SW 1271 (cell line): ENCODE measurements around the gene HCN3.
A peak's percentile ranks its signal among the peaks of the same experiment; 100 is the strongest.
"Not testable (repeated sequence)": the region's sequence is repeated elsewhere in the genome, so short reads cannot be mapped to it uniquely, and the experiment has no call there.

Source experiments
- DNase-seq, 2 experiments: peaks; one replicate each; lab custom pipeline; 2025; lab: John Stamatoyannopoulos, UW

The HCN3 gene

DNA sequence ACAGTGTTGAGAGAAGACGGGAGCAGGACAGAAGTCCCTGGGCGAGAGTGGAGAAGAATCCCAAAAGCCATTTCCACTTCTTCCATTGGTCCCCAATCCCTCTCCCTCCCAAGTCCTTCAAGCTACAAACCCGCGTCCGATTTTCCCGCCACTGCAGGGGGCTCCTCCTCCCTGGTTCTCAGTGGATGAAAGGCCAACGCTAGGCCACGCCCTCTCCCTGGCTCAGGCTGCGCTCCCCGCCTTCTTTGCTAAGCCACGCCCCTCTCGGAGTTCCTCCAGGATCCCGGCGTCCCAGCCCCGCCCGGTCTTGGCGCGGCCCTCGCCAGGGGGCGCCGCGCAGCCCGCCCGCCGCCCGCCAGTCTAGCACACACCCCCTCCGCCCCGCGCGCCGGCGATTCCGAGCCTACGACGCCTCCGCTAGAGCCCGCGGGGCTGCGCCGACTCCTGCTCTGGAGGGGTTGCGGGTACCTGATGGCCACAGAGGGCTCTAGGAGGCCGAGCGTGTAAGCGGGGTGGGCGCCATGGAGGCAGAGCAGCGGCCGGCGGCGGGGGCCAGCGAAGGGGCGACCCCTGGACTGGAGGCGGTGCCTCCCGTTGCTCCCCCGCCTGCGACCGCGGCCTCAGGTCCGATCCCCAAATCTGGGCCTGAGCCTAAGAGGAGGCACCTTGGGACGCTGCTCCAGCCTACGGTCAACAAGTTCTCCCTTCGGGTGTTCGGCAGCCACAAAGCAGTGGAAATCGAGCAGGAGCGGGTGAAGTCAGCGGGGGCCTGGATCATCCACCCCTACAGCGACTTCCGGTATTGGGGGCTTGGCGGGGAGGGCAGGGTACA is at the start of gene HCN3:
TSS of gene HCN3 (plus strand) at position 394 of the 832 bp plus-strand sequence. CDS start at position 522, 128 bp downstream.
- DNase-seq: peak; percentile 59 to 85

DNA sequence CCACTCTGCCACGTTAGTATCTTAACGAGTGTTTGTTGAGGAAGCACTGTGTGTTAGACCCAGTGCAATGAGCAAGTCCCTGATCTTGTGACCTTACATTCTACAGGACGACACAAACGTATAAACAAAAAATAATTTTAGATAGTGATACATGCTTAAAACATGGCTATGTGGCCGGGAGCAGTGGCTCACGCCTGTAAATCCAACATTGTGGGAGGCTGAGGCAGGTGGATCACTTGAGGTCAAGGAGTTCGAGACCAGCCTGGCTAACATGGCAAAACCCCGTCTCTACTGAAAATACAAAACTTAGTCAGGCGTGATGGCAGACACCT is 49.2 kb upstream of the HCN3 start:
- no peak for DNase-seq

DNA sequence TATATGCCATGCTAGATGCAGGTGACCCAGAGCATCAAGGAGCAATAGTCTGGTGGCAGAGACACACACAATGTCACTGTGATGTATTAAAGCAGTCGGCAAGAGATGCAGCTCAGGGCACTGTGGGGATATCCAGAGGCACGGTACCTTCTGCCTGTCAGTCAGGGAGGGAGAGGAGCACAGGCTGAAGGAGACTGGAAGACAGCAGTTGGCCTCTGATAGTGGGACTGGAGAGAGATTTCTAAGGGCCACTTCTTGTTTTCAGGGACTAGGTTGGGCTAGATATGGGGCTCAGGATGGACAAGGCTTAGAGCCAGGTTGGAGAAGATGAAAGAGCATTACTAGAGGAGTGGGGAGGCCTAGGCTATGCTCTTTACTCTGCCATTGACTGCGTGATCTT is 46.0 kb upstream of the HCN3 start:
- DNase-seq: not testable (repeated sequence)

DNA sequence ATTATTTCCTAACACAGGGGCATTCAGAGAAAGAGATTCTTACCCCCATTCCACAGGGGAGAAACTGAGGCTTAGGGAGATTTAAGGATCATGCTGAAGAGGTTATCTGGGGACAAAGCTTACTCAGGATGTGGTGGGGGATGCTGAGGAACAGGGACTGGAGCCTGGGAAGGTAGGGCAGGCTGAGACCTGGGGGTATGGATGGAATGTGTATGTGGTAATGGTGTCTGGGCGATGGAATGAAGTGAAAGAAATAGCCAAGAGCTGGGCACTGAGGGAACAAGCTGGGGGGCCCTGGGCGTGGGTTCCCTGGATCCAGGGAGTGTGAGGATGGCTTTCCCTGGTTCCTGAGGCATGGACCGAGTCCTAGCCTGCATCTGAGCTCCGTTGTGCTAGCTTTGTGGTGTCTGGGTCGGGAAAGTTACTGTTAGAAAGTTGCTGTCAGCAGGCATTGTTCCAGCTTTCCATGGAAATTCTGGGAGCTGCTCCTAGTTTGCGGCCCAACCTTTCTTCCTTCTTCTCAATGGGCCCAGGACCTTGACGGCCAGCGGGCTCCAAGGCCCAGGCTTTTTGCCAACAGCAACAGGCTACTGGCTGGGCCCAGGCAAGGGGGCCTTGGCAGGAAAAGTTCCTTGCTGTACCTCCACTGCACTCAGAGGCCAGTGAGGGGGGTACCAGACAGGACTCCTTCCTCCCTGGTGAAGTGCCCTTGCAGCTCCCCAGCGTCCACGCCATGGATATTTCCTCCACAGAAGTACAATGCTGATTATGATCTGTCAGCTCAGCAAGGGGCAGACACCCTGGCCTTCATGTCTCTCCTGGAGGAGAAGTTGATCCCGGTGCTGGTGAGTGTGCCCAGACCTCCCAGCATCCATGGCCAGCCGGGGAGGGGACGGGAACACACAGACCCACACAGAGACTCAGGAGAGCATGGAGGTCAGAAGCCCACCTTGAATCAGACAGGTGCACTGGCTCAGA is 45.0 kb upstream of the HCN3 start:
- not testable (repeated sequence) for DNase-seq

DNA sequence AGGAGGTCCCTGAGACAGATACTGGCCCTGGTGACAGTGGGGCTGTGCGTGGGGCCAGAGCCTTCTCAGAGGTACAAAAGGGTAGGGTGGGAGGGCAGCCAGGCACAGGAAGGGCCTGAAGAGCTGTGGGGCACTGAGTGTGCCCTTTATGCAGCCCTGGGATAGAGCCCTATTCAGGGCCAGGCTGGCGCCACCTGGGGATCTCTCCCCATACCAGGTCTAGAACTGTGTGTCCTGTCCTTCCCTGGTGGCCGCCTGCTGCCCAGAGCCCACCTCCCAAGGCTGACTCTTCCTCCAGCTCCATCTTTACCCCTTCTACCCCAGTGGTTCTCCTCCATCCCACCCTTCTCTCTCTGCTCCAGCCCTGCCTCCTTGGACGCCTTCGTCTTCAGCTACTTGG is 43.8 kb upstream of the HCN3 start:
- DNase-seq: not testable (repeated sequence)

DNA sequence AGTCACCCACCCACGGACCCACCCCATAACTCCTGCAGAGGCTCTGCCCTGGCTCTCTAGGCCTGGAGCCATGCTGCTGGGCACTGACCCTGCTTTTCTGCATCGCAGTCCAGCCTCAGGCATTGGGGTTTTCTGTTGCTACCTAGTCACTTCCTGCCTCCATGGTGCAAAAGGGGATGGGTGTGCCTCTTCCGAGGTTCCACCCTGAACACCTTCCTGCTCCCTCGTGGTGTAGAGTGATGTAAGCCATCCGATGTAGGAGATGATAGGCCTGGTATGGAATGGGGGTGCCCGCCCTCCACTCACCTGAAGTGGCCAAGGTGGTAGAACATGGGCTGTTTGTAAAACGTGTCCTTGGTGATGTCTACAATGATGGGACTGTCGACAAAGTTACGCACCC is 41.9 kb upstream of the HCN3 start:
- DNase-seq: not testable (repeated sequence)

DNA sequence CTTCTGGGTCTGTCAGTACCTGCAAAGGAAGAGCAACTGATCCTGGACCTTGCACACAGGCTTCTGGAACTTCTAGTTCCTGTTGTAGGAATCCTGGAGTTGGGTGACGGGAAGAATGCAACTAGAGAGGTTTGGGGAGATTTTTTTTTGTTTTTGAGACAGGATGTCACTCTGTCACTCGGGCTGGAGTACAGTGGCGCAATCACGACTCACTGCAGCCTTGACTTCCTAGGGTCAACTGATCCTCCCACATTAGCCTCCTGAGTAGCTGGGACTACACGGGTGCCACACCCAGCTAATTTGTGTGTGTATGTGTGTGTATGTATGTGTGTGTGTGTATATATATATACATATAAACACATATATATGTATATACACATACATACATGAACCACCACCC is 40.8 kb upstream of the HCN3 start:
- no peak for DNase-seq

DNA sequence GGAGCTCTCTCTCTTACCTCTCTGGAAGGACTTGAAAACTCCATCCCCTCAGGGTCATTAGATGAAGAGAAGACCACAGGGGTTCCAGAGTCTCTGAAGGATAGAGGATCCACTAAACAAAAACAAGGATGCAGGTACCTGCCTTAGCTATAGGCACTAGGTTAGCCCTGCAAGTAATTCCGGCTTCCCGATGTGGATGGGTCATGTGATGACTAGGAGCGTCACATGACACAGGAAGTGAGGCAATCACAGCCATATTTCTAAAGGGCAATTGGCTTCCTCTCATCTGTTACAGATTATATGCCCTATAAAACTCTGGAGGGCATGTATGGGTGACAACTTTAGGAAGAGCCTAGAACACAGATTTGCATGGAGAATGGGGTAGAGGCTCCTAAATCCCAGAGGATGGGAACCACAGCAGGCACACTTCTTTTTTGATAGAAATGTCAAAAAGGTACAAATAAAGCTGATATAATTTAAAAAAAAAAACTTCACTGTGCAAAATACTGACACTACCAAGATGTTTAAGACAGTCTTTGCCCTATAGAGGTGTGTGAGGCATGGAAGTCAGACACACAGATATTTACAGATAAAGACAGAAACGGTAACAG is 36.1 kb upstream of the HCN3 start:
- DNase-seq: peak; percentile 16 to 53

DNA sequence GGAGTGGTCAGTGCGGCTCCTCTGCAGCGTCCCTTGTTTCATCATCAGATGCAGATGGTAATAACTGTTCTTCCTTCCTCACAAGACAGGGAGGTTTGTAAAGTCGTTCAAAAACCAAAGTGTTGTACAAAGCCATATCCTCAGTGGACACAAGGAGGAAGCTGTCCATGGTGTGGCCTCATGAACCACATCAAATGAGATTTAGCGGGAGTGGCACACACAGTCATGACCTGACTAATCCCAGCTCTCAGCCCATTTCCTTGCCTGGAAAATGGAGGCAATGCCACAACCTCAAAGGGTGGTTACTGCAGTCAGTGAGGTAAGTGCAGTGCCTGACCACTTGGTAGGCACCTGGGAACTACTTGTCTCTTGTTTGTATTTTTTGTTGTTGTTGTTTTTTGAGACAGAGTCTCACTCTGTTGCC is 35.4 kb upstream of the HCN3 start:
- no peak for DNase-seq

DNA sequence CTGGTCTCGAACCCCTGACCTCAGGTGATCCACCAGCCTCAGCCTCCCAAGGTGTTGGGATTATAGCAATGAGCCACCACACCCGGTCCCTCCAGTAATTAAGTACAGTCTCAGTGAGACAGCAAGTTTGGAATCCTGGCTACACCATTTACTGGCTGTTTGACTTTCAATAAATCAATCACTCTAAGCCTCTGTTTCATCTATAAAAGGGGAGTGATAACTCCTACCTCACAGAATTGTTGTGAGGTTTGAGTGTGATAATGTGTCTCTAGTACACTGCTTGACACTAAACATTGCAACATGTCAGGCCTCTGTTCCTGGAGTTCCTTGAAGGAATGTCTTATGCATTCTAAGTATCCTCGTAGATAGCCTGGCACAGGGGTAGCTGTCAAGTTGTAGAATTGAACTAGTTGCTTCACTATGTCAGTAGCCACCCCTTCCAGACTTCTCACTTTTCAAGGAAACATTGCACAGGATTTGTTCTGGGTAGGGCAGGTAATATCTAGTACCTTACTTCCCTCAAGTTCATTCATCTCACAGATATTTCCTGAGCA is 34.4 kb upstream of the HCN3 start:
- no peak for DNase-seq

DNA sequence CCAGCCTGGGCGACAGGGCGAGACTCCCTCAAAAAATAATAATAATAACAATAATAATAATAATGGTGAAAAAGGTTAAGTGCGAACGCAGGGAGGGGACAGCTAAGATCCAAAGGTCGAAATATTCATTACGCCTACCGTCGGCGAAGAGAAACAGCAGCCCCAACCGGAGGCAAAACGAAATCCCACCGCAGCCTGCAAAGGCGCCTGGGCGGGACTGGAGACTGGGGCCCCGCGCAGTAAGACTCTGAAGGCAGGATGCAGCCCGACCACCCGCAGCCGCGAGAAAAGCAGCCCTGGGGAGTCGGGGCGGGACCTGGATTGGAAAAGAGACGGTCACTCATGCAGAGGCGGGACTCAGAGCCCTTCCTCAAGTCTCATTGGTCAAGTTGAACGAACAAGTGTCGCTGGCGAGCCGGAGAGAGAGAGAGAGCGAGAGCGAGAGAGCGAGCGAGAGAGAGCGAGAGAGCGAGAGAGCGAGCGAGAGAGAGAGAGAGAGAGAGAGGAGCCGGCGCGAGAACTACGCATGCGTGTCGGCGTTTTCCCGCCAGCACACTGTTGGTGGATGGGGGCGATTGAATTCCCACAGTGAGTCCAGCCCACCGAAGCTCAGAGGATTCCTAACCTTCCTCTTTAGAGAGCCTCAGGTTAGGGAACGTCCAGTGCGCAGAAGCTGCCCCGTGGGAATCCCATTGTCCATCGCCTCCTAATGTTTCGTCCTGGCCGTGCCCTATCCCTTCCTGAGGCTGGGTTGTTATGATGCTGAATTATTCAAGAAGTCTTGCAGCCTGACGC is 32.7 kb upstream of the HCN3 start:
- DNase-seq: peak; percentile 93 to 95

DNA sequence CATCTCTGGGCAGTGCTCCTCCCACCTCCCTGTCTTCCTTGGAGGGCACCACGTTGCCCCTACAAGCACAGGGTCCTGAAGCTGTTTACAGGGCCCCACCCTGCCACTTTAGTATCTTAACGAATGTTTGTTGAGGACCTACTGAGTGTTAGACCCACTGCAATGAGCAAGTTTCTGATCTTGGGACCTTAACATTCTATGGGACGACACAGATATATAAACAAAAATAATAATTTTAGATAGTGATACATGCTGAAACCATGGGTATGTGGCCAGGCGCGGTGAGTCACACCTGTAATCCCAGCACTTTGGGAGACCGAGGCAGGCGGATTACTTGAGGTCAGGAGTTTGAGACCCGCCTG is 32.1 kb upstream of the HCN3 start:
- DNase-seq: no peak

DNA sequence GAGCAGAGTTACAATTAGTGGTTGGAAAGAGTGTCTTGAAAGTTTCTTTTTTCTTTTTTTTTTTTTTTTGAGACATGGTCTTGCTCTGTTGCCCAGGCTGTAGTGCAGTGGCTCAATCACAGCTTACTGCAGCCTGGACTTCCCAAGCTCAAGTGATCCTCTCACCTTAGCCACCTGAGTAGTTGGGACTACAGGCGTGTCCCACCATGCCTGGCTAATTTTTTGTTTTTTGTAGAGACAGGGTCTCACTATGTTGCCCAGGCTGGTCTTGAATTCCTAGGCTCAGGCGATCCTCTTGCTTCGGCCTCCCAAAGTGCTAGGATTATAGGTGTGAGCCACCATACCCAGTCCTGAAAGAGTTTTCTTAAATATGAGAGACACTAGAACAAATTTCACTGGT is 30.5 kb upstream of the HCN3 start:
- not testable (repeated sequence) for DNase-seq

DNA sequence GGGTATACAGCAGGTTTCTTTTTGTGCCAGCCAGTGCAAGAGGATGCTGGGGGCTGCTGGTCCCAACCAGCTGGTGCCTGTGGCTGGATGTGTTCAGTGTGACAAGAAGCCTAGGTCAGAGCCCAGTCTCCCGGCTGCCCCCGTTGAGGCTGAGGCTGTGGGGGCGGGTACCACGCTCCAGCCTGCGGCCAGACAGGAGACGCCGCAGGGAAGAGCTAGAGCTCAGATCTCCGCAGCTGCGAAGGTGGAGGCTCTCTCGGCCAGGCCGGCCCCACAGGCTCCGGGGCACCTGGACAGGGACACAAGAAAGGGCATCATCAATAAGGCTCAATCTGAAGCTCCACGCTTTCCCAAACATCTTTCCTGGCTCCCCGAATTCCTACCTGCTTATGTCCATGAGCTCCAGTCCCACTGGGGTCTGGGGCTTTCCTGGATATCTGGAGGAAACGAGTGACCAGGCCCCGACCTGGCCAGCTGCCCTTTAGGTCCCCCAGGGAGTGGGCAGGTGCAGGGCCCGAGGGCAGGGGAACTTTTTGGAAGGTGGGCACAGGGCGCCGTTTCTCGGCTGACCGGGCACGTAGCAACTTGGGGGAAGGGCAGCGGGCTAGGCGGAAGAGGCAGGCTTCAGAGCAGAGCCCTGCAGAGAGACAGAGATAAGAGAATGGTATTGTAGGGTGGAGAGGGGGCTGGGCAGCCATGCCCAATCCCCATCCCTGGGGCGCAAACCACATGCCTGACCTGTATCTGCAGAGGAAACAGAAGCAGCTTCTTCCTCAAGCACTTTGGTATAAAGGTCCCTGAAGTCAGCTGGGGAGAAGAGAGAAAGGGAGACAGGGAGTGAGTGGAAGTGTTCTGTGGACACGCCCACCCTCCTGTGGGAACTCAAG is 29.4 kb upstream of the HCN3 start:
- no peak for DNase-seq

DNA sequence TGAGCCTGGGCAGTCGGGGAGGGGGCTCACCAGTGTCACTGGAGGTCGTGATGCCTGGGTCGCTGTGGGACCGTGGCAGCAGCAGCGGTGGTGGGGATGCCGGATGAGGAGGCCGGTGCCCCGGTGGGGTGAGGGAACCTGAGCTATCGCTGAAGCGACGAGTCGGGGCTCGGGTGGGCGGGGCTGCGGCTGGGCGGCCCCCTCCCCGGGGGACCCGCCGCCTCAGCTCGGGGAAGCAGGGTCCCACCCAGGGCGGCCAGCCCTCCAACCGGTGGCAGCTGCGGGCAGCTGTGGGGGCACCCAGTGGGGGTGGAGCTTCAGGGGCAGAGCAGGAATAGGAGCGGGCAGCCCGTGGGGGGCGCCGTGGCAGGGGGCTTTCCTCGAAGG is 27.0 kb upstream of the HCN3 start:
- DNase-seq: no peak

DNA sequence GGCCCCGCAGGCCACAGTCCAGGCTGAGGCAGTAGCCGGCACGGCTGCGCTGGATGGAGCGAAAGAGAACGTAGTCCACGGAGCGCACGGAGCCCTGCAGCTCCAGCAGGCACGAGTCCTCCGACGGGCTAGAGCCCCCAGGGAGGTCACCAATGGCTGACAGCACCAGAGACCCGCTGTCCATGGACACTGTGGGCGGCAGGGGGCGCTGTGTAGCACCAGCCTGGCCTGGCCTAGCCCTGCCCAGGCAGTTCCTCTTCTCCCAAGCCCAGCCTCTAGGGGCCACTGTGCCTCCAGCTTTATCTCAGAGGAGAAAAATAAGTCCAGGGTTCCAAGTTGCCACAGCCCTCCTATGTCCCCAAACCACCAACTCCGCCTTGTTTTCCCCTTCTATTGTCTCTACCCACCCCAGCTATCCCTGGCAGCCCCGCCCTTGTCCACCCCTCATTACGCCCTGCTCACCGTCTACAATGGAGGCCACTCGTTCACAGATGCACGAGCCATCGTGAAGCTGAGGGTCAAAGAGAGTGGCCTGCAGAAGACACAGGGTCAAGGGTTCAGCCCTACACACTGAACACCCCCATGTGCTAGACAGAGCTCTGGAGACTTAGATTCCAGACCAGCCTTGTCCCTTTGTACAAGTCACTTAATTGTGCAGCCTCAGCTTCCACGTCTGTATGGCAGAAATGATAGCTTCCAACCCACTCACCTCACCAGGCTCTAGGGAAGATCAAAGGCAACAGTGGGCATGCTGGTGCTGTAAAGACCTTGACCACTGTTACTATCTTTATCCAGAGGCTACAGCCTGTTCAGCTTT is 26.4 kb upstream of the HCN3 start:
- peak; percentile 53 to 77 for DNase-seq

DNA sequence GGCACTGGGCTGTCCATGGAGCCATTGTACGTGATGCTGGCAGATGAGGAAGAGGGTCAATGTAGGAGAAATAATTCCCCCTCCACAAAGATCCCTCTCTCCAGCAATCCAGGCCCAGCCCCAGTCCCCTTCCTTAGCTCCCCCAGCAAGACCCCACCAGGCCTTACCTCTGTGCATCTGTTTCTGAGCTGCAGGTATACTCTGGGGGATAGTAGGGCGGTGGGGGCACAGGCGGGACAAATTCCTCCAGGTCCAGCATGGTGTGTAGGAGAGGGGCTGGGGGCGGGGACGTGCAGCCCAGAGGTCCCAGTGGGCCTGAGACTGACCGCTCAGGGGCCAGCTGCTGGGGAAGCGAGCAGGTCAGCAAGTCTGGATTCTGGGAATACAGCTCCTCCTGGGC is 25.7 kb upstream of the HCN3 start:
- DNase-seq: no peak

DNA sequence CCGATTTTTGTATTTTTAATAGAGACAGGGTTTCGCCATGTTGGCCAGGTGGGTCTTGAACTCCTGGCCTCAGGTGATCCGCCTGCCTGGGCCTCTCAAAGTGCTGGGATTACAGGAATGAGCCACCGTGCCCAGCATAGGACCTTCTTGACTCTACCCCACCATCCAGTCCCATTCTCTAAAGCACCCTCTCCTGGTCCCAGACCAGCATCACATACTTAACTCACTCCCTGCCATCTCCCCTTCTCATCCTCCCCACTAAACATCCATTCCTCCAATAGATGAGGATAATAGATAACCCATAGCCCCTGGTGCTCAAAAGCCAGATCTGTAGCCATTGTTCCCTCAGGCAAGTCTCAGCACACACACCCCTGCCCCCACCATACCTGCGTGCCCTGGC is 24.1 kb upstream of the HCN3 start:
- no peak for DNase-seq

DNA sequence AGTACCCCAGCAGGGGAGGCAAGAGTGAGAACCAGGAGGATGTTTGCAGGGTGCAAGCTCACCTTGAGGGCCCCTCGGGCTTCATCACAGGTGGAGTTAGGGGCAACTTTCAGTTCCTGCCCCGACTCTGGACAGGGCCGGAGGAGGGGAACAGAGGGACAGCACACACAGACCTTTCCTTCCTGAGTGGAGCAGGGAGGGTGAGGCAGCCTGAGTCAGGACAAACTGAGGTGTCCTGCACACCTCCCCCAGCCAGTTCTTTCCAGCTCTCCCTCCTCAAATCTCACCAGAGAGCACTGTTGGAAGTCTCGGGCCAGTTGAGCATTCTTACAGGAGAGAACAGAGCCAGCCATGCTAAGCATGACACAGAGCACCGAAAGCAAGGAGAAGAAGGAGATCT is 23.5 kb upstream of the HCN3 start:
- no peak for DNase-seq
